ENCODE data around the gene YPEL2. TPM values are rescaled to one million over a fixed set of nuclear protein-coding genes. Genes with fewer than 3 reads are reported as not detected.

Gene YPEL2
- total RNA-seq, 2 donors from 2014 or later = 64.2 to 79.9 TPM

- H3K27me3 ChIP-seq (replicated peaks; ENCODE audit: insufficient read depth) = no peaks in the 10 kb centered on the region
- DNase-seq (ENCODE audit: low spot score) (no peak), ATAC-seq (ENCODE audit: insufficient number of reproducible peaks, low FRiP score, low read depth) (no peak)
- TF ChIP-seq CTCF (IDR thresholded peaks at IDR 0.05) = no peak
- H3K4me3 ChIP-seq = peak overlapping the region; percentile 96
- H3K36me3 ChIP-seq = no peaks in the 10 kb centered on the region
- H3K4me1 ChIP-seq (ENCODE audit: control insufficient read depth in 1 of 2, low read depth in 2 of 2) = peaks cover 42 to 64% of the 10 kb centered on the region in 2 donors
- H3K9me3 ChIP-seq = no peaks in the 10 kb centered on the region
- H3K27ac ChIP-seq = peak overlapping the region; percentile 91 to 95
Observed at GRCh38 chr17:59330053-59330942, 1.2 kb upstream of the YPEL2 start.

- TF ChIP-seq CTCF (IDR thresholded peaks at IDR 0.05) = no peak
Observed at GRCh38 chr17:59331929-59332748, 684 bp downstream of the YPEL2 start.

GRCh38 chr17:59332749-59333377 is 1.4 kb downstream of the YPEL2 start:
- ATAC-seq (ENCODE audit: insufficient number of reproducible peaks, low FRiP score, low read depth) = no peak
- H3K4me3 ChIP-seq = peak overlapping the region; percentile 96
- H3K4me1 ChIP-seq (ENCODE audit: control insufficient read depth in 1 of 2, low read depth in 2 of 2) = peaks cover 53 to 76% of the 10 kb centered on the region in 2 donors
- peak overlapping the region; percentile 91 to 95 for H3K27ac ChIP-seq
- no peaks in the 10 kb centered on the region for H3K27me3 ChIP-seq (replicated peaks; ENCODE audit: insufficient read depth)
- H3K9me3 ChIP-seq = no peaks in the 10 kb centered on the region
- no peaks in the 10 kb centered on the region for H3K36me3 ChIP-seq
- DNase-seq (ENCODE audit: low spot score) = no peak
- no peak for TF ChIP-seq CTCF (IDR thresholded peaks at IDR 0.05)

More at GRCh38 chr17:59331929-59332748, 684 bp downstream of the YPEL2 start:
- Histone ChIP-seq H3K27ac (peak overlapping the region; percentile 91 to 95), H3K36me3 (no peaks in the 10 kb centered on the region), H3K27me3 (replicated peaks; ENCODE audit: insufficient read depth) (no peaks in the 10 kb centered on the region), H3K4me3 (peak overlapping the region; percentile 96), H3K9me3 (no peaks in the 10 kb centered on the region), H3K4me1 (ENCODE audit: control insufficient read depth in 1 of 2, low read depth in 2 of 2) (peaks cover 59 to 76% of the 10 kb centered on the region in 2 donors)
- no peak for DNase-seq (ENCODE audit: low spot score)
- ATAC-seq (ENCODE audit: insufficient number of reproducible peaks, low FRiP score, low read depth) = no peak

GRCh38 chr17:59333836-59334235 is 2.4 kb downstream of the YPEL2 start:
- no peaks in the 10 kb centered on the region for H3K27me3 ChIP-seq (replicated peaks; ENCODE audit: insufficient read depth)
- no peaks in the 10 kb centered on the region for H3K9me3 ChIP-seq
- DNase-seq (ENCODE audit: low spot score) (no peak), ATAC-seq (ENCODE audit: insufficient number of reproducible peaks, low FRiP score, low read depth) (no peak)
- peak overlapping the region; percentile 96 for H3K4me3 ChIP-seq
- H3K36me3 ChIP-seq = no peaks in the 10 kb centered on the region
- TF ChIP-seq CTCF (IDR thresholded peaks at IDR 0.05) = no peak
- peaks cover 51 to 76% of the 10 kb centered on the region in 2 donors for H3K4me1 ChIP-seq (ENCODE audit: control insufficient read depth in 1 of 2, low read depth in 2 of 2)
- peak overlapping the region; percentile 91 to 95 for H3K27ac ChIP-seq

All from thoracic aorta (tissue), 2 donors.